Uterus (tissue), 2 donors: Measurements from ENCODE around the gene TMX3.

Experiments
- POLR2A ChIP-seq, 2 donors: fragments of 450-650 bp; IDR thresholded peaks; one replicate each; pipeline ENCODE4 v1.6.1; 2016; ENCODE audit warnings: antibody characterized with exemption in 2 of 2, mild to moderate bottlenecking in 1 of 2, moderate library complexity in 1 of 2
- TF ChIP-seq, protein P1 (sequence below), 4 experiments: fragments of 200-600 bp in 2 of 4; fragments of 450-650 bp in 2 of 4; sonication (generic) in 2 of 4; IDR thresholded peaks; one replicate each; pipeline ENCODE4 v1.5.1; 2016 to 2019; ENCODE audit warnings: antibody characterized with exemption in 4 of 4, mild to moderate bottlenecking in 2 of 4, moderate library complexity in 1 of 4

DNA sequence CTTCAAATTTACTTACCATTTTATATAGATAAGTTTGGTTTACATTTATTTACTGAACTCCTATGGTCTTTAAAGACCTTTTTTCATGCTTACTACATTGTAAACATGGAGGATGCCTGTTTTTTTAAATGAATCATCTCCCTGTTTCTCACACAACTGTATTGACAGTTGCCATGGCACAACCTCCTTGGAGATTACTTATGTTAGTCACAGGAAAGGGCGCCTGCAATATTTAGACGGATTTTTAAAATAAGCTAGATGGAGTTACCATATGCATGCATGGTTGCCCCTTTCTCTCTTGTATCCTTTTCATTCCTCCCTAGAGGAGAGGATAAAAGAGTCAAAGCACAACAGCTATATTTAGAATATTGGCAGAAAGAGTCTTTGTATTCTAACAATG lies 48.2 kb upstream of the TMX3 start:
- no peak for TF ChIP-seq POLR2A (IDR thresholded peaks at IDR 0.05)
- TF ChIP-seq, protein P1, sequence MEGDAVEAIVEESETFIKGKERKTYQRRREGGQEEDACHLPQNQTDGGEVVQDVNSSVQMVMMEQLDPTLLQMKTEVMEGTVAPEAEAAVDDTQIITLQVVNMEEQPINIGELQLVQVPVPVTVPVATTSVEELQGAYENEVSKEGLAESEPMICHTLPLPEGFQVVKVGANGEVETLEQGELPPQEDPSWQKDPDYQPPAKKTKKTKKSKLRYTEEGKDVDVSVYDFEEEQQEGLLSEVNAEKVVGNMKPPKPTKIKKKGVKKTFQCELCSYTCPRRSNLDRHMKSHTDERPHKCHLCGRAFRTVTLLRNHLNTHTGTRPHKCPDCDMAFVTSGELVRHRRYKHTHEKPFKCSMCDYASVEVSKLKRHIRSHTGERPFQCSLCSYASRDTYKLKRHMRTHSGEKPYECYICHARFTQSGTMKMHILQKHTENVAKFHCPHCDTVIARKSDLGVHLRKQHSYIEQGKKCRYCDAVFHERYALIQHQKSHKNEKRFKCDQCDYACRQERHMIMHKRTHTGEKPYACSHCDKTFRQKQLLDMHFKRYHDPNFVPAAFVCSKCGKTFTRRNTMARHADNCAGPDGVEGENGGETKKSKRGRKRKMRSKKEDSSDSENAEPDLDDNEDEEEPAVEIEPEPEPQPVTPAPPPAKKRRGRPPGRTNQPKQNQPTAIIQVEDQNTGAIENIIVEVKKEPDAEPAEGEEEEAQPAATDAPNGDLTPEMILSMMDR (IDR thresholded peaks at IDR 0.05), result no peak
